AG04450 (cell line): ENCODE results near the gene CCDC192. TPM values are rescaled to one million over a fixed set of nuclear protein-coding genes. Genes with fewer than 3 reads are reported as not detected.

Source experiments
- CTCF ChIA-PET: fragments of 300-600, 350-600 bp; formaldehyde crosslinking; extraction: SDS; loops from one replicate; lab custom pipeline; 2022; ENCODE audit warnings: antibody characterized with exemption, inconsistent platforms; lab: Charles Lee
- POLR2A ChIA-PET: fragments of 350-600 bp; formaldehyde crosslinking; extraction: SDS; loops from one replicate; lab custom pipeline; 2021; ENCODE audit warnings: antibody characterized with exemption, inconsistent platforms; lab: Yijun Ruan, JAX
- DNase-seq: peaks from one replicate; pipeline ENCODE4 v3.0.0-alpha.2; 2011; ENCODE audit warnings: low read depth, low spot score
- H3K27ac ChIP-seq: one replicate; pipeline ENCODE4 v1.5.1; 2012; ENCODE audit warnings: low read depth, low read length, control low read depth
- H3K27me3 ChIP-seq: one replicate; pipeline ENCODE4 v1.6.0; 2012; ENCODE audit warnings: low read length; ENCODE audit not compliant: control insufficient read depth, insufficient read depth
- H3K4me3 ChIP-seq: 2 replicates; pipeline ENCODE4 v1.5.1; 2011; ENCODE audit warnings: mild to moderate bottlenecking, low read depth, low read length, control low read depth
- H3K9me3 ChIP-seq: 2 replicates; pipeline ENCODE4 v1.5.1; 2012; ENCODE audit warnings: low read length; ENCODE audit not compliant: control insufficient read depth, insufficient read depth
- CTCF ChIP-seq: IDR thresholded peaks from 2 replicates; pipeline ENCODE4 v1.5.1; 2011; ENCODE audit warnings: low read depth, low read length, control low read depth, inconsistent platforms
- polyA plus RNA-seq: library from polyadenylated mRNA; depleted of rRNA; stranded (reverse); fragments of >200 nt; gene quantifications from 2 replicates; pipeline ENCODE4 v1.2.3, GENCODE V29; 2011

The CCDC192 gene
- polyA plus RNA-seq, 1 experiment = not detected

DNA sequence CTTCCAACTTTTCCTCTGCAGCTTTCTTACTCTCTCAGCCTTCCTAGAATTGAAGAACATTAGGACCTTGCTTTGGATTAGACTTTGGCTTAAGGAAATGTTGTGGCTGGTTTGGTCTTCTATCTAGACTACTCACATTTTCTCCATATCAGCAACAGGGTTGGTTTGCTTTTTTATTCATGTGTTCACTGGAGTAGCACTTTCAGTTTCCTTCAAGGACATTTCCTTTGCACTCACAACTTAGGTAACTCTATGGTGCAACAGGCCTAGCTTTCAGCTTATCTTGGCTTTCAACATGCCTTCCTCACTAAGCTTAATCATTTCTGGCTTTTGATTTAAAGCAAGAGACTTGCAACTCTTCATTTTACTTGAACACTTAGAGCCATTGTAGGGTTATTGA, 153.1 kb downstream of the CCDC192 start:
- ChIA-PET POLR2A (no interaction called here), CTCF (no interaction called here)
- Histone ChIP-seq H3K27me3 (no peaks in the 10 kb centered on the region), H3K9me3 (no peaks in the 10 kb centered on the region), H3K27ac (no peak overlapping the region), H3K4me3 (no peak overlapping the region)
- TF ChIP-seq CTCF = no peak
- no peak for DNase-seq

- no peaks in the 10 kb centered on the region for H3K27me3 ChIP-seq
- H3K27ac ChIP-seq = no peak overlapping the region
- ChIA-PET CTCF (interaction anchor here (2.5 kb wide), 1 partner anchor 20 kb away, joined by 10 read pairs; no protein-coding TSS in a partner anchor), POLR2A (no interaction called here)
- no peak overlapping the region for H3K4me3 ChIP-seq
- no peak for DNase-seq
- no peaks in the 10 kb centered on the region for H3K9me3 ChIP-seq
- TF ChIP-seq CTCF = no peak
Measured at GRCh38 chr5:127858116-127858784, 155.1 kb downstream of the CCDC192 start.

- no peak for DNase-seq
- Histone ChIP-seq H3K27me3 (no peaks in the 10 kb centered on the region), H3K4me3 (no peak overlapping the region), H3K9me3 (no peaks in the 10 kb centered on the region), H3K27ac (no peak overlapping the region)
- CTCF ChIA-PET = interaction anchor here (2.5 kb wide), 1 partner anchor 17 kb away, joined by 10 read pairs; no protein-coding TSS in a partner anchor
- POLR2A ChIA-PET = no interaction called here
- no peak for TF ChIP-seq CTCF
Measured at GRCh38 chr5:127860291-127860690, 157.1 kb downstream of the CCDC192 start.

GRCh38 chr5:127863161-127863560, 160.0 kb downstream of the CCDC192 start:
- DNase-seq = peak; percentile 6
- TF ChIP-seq CTCF = no peak
- ChIA-PET POLR2A (no interaction called here), CTCF (interaction anchor here (0.6 kb wide), 1 partner anchor 338 kb away, joined by 4 read pairs; no protein-coding TSS in a partner anchor)
- no peaks in the 10 kb centered on the region for H3K27me3 ChIP-seq
- no peak overlapping the region for H3K27ac ChIP-seq
- H3K9me3 ChIP-seq = no peaks in the 10 kb centered on the region
- no peak overlapping the region for H3K4me3 ChIP-seq

GRCh38 chr5:127863610-127864395, 160.6 kb downstream of the CCDC192 start:
- TF ChIP-seq CTCF = no peak
- H3K4me3 ChIP-seq = no peak overlapping the region
- DNase-seq = no peak
- POLR2A ChIA-PET = interaction anchor here (0.7 kb wide), 1 partner anchor 557 kb away, joined by 4 read pairs; no protein-coding TSS in a partner anchor
- no peak overlapping the region for H3K27ac ChIP-seq
- CTCF ChIA-PET = no interaction called here
- no peaks in the 10 kb centered on the region for H3K9me3 ChIP-seq
- H3K27me3 ChIP-seq = no peaks in the 10 kb centered on the region
